ENCODE data around the gene TOMM20.
"Not testable (repeated sequence)": the region's sequence is repeated elsewhere in the genome, so short reads cannot be mapped to it uniquely, and the experiment has no call there.

Gene TOMM20

DNA sequence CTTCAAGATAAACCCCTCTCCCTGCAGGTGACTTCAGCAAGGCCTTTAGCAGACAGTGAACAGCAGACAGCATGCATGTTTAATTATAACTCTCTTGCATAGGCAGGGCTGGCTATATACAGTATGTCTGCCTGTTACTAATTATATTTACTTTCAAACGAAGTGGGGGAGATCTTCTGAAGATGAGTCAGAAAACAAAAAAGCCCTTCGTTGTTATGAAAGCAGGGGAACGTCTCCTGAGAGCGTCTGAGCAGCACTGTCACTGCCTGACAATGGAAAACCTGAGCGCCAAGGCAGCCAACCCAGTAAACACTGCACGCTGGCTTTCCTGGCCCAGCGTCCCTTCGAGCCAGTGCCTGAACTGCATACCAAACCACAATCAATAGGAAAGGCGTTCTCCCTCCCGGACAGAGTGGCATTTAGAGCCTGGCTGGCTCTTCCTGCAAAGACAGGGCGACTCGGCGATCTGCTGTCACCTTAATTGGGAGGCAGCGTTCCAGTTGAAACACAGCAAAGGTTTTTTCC, 54.1 kb downstream of the TOMM20 start:
- no peak for TF ChIP-seq GATA1 (IDR thresholded peaks at IDR 0.05; ENCODE audit: low read depth, low read length)
- DNase-seq, result no peak

GRCh38 chr1:235073968-235074522, 54.6 kb downstream of the TOMM20 start:
- no peak for DNase-seq
- no peak for TF ChIP-seq GATA1 (IDR thresholded peaks at IDR 0.05; ENCODE audit: low read depth, low read length)
- TF ChIP-seq POLR2A (IDR thresholded peaks at IDR 0.05; ENCODE audit: low read length), result no peak

DNA sequence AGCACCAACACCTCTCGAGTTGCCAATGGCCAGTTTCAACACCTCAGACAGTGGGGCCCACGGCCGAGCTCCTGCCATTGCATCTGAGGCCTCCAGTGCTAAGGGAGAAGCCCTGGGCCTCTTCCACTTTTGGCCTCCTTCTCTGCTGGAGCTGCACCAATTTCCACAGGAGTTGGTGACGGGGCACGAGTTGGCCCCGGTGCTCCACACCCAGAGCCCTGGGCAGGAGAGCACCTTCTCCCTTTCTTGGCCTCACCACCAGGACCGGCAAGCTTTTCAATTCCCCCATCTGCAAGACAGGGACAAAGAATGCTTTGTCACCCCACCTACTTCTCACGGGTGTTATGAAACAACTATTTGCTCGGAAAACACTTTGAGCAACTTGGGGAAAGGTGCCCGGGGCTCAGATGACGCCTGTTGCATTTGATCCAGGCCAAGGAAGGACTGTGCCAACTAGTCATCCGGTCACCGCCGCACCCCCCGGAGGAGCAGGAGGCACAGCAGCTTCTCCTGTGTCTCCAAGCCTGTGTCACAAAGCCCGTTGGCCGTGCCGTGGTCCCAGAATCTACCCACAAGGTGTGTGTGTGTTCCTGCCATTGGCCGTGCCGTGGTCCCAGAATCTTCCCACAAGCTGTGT, 55.2 kb downstream of the TOMM20 start:
- DNase-seq, result no peak
- no peak for TF ChIP-seq POLR2A (IDR thresholded peaks at IDR 0.05; ENCODE audit: low read length)
- TF ChIP-seq GATA1 (IDR thresholded peaks at IDR 0.05; ENCODE audit: low read depth, low read length), result no peak

DNA sequence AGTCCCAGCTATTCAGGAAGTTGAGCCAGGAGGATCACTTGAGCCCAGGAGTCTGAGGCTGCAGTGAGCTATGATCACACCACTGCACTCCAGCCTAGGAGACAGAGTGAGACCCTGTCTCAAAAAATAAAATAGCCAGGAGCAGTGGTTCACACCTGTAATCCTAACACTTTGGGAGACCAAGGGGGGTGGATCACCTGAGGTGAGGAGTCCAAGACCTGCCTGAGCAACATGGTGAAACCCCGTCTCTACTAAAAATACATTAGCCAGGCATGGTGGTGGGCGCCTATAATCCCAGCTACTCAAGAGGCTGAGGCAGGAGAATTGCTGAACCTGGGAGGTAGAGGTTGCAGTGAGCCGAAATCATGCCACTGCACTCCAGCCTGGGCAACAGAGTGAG, 56.1 kb downstream of the TOMM20 start:
- not testable (repeated sequence) for DNase-seq

DNA sequence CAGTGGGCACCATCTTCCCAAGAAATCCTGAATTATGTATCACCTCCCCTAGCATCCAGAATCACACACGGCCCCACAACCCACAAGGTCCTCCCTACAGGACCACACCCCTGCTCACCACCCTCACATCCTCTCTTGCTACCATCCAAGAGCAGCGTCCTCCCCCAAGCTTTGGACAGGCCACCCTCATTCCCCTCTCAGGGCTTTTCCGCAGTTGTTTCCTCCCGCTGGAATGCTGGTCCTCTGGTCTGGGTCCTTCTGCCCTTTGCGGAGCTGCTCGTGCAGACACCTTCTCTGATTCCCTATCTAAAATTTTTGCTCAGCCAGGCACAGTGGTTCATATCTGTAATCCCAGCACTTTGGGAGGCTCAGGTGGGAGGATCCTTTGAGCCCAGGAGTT, 56.5 kb downstream of the TOMM20 start:
- TF ChIP-seq GATA1 (IDR thresholded peaks at IDR 0.05; ENCODE audit: low read depth, low read length) (no peak), POLR2A (IDR thresholded peaks at IDR 0.05; ENCODE audit: low read length) (no peak)
- no peak for DNase-seq

- DNase-seq, result no peak
- no peak for TF ChIP-seq POLR2A (IDR thresholded peaks at IDR 0.05; ENCODE audit: low read length)
- no peak for TF ChIP-seq GATA1 (IDR thresholded peaks at IDR 0.05; ENCODE audit: low read depth, low read length)
Observed at GRCh38 chr1:235070819-235071218, 57.8 kb downstream of the TOMM20 start.

DNA sequence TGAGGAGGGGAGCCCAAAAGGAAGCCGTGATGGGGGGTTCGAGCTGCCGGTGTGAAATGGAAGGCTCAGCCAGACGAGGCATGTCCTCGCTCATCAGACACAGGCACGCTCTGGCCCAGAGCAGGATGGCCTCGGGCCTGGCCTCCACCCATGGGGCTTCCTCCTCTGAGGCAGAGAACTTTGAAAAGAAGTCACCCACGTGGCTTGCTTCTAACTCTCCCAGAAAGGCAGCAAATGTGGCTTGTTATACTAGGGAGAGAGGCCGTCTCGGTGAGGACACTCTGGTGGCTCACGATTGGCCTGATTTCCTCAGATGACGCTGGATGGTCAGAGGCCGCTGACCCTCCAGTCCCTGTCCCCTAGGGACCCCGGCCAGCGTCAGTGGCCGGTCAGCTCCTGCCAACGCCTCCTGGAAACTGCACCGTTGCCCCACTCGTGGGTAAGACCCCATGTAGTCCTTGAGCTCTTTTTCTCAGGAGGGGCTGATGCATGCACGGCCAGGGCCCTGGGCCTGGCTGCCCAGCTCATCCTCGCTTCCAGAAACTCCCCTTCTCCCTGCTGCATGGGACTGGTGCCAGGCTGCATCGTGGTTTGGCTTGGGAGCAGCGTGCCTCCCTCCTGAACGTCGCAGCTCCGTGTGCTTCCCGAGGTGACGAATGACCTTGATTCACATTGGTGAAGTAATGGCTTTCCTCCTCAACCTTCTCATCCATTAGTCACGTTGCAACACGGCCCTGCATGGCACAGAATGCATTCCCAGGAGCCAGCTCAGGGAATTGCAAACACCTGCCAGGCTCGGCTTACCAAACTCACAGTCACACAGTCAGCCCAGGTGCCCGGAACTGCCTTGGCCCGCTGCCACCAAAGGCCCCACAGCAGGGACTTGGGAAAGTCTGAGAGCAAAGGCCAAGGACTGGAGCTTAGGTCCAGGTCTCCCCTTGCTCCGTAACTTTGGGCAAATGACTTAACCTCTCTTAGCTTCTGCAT, 58.8 kb downstream of the TOMM20 start:
- TF ChIP-seq GATA1 (IDR thresholded peaks at IDR 0.05; ENCODE audit: low read depth, low read length) (no peak), POLR2A (IDR thresholded peaks at IDR 0.05; ENCODE audit: low read length) (no peak)
- DNase-seq, result no peak

DNA sequence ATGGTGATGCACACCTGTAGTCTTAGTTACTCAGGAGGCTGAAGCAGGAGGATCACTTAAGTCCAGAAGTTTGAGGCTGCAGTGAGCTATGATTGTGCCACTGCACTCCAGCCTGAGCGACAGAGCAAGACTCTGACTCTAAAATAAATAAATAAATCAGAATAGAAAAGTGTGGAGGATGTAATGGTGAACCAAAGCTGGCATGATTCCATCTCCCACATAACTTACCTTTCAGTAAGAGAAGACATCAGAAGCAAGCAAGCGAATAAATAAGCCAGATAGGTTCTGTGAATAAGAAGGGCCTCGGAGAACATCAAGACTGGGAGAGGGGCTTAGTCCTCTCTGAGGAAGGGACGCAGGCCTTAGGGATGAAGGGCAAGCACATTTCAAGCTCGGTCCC, 59.5 kb downstream of the TOMM20 start:
- no peak for DNase-seq
- TF ChIP-seq POLR2A (IDR thresholded peaks at IDR 0.05; ENCODE audit: low read length) (no peak), GATA1 (IDR thresholded peaks at IDR 0.05; ENCODE audit: low read depth, low read length) (no peak)

GRCh38 chr1:235068158-235069121, 60.2 kb downstream of the TOMM20 start:
- DNase-seq, result no peak
- no peak for TF ChIP-seq GATA1 (IDR thresholded peaks at IDR 0.05; ENCODE audit: low read depth, low read length)
- TF ChIP-seq POLR2A (IDR thresholded peaks at IDR 0.05; ENCODE audit: low read length), result no peak

- peak in 1 of 2 experiments; percentile 49 for DNase-seq
- TF ChIP-seq POLR2A (IDR thresholded peaks at IDR 0.05; ENCODE audit: low read length), result no peak
- no peak for TF ChIP-seq GATA1 (IDR thresholded peaks at IDR 0.05; ENCODE audit: low read depth, low read length)
Observed at GRCh38 chr1:235067396-235068157, 61.1 kb downstream of the TOMM20 start.

DNA sequence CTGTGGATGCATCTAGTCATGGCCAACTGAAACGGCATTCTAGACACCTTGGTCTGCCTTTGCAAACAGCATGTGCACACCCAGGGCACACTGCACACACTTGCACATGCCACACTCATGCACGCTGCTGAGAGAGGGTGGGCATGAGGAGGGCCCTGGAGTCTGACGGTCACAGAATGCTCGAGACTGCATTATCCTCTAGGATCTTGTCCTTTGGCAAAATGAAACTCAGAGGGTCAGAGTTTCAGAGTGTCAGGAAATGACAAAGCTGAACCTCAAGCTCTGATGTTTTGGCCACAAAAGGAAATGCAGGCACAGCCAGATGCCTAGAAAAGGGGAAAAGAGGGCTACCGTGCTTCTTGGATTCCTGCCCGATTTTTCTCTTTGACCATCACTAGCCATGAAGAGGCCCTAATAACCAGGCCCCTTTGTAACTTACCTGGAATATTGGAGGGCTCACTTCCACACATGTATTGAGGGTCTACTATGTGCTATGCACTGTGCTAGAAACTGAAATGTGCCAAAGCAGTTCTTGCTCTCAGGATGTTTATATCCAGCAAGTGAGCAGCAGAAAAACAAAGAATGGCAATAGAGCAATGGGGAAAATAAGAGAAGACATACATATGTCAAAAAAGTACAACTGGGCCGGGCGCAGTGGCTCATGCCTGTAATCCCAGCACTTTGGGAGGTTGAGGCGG, 65.4 kb downstream of the TOMM20 start:
- TF ChIP-seq GATA1 (IDR thresholded peaks at IDR 0.05; ENCODE audit: low read depth, low read length), result no peak
- no peak for TF ChIP-seq POLR2A (IDR thresholded peaks at IDR 0.05; ENCODE audit: low read length)
- no peak for DNase-seq
